Right lobe of liver (tissue), 4 donors: ENCODE measurements around the gene SRI.

Source experiments
- POLR2A ChIP-seq: fragments of 450-650 bp; IDR thresholded peaks from one replicate; pipeline ENCODE4 v1.6.1; 2017; ENCODE audit warnings: antibody characterized with exemption, mild to moderate bottlenecking
- TF ChIP-seq, protein P1 (sequence below), 4 donors: fragments of 200-600 bp in 3 of 4; fragments of 450-650 bp in 1 of 4; IDR thresholded peaks; one replicate each; pipeline versions ENCODE4 v1.5.1 to v1.8.0; 2016 to 2022; ENCODE audit warnings: antibody characterized with exemption in 4 of 4, mild to moderate bottlenecking in 2 of 4
- donor health status: DM: no; HTN: no; CAD: no.
- donor health status: DM: no; HTN: no; CAD: no.
- donor health status: DM: no; HTN: yes; CAD: no.

DNA sequence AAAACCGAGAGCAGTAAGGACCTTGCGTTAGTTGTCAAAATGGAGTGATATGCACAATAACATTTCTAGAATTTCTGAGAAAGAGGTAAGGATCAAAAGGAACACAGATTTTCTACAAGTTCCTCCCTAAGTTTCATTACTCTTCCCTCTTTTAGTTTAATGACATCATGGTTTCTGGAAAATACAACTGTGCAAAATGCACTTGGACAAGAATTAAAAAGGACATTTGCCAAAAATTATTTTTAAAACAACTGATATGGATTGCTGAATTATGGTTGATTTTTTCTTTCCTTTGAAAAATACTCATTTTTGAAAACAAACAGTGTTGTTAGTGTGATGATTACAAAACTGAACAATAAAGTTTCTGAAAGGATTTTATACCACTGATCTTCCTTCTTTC is 52.1 kb downstream of the SRI start:
- TF ChIP-seq, protein P1, sequence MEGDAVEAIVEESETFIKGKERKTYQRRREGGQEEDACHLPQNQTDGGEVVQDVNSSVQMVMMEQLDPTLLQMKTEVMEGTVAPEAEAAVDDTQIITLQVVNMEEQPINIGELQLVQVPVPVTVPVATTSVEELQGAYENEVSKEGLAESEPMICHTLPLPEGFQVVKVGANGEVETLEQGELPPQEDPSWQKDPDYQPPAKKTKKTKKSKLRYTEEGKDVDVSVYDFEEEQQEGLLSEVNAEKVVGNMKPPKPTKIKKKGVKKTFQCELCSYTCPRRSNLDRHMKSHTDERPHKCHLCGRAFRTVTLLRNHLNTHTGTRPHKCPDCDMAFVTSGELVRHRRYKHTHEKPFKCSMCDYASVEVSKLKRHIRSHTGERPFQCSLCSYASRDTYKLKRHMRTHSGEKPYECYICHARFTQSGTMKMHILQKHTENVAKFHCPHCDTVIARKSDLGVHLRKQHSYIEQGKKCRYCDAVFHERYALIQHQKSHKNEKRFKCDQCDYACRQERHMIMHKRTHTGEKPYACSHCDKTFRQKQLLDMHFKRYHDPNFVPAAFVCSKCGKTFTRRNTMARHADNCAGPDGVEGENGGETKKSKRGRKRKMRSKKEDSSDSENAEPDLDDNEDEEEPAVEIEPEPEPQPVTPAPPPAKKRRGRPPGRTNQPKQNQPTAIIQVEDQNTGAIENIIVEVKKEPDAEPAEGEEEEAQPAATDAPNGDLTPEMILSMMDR (IDR thresholded peaks at IDR 0.05), result no peak
- no peak for TF ChIP-seq POLR2A
